G401.6 (cell line): ENCODE measurements around the gene VWA2.

Experiments
- FAIRE-seq: peaks from 2 replicates; lab custom pipeline; 2012; peaks lifted over from hg19 to GRCh38; lab: Jason Lieb, UNC

The VWA2 gene

DNA sequence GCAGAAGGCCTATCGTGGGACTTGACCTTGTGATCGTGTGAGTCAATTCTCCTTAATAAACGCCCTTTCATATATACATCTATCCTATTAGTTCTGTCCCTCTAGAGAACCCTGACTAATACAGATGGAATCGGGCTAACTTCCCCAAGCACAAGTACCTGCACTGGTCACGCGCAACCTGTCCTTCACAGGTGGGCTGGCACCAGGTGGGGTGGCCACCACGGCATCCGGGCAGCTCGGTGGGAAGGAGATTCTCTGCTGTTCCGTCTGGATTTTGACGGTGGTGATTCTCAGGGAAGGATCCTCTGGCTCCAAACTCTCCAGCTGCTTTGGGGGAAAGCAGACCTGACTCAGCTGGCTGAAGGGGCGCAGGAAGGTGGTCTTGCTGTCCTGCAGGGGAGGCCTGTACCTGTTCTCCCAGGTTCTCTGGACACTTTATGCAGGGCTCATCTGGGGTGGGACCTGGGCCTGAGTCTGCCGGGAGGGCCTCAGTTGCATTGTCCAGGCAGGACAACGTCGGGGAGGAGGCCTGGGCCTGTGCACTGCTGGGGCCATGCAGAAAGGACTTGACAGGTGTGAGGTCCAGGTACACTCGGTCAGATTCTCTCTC lies 61.1 kb downstream of the VWA2 start:
- FAIRE-seq, result no peak

DNA sequence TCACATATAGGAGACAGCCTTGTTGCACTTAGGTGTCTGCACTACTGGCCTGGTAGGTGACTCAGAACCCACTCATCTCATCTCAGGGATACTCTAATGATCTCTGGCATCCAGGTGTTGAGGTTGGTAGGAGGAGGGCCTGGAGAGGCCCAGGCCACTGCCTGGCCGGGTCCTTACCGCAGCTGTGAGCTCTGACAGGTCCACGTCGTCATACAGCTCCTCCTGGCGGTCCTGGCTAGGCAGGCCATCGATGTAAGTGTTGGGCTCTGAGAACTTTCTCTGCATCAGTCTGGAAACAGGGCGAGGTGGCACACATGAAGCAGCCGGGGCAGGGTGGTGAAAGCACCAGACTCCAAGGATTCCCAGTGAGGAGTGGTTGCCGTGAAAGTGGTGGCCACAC lies 62.1 kb downstream of the VWA2 start:
- FAIRE-seq, result no peak

DNA sequence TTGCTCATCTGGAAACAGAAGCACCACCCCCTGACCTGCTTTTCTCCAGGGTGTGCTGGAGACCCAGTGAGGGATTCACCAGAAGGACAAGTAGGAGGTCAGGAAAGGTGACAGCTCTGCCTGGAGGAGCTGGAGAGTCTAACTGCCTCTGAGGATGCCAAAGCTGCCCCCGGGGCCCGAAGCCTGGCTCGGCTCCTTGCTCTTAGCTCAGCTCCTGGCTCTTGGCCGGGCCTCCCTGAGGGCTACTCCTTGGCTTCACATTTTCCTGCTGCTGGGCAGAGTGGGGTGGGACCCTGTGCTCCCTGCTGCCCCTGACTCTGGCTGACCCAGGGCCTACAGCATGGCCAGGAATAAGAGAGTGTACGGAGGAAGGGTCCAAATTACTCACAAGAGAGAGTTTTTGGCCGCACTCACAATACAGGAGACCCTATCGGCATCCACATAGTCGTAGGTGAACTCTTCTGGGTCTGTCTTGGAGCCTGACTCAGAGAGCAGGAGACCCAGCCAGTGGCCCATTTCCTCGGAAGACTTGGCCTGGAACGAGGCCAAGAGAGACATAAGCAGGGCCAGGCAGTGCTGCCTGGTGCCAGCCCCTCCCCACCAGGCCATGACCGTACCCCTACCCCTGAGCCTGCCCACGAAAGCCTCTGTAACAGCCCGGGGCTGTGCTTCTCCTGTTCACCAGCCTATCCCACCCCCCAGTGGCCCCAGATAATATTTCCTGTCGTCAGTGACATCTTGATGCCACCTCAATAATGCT lies 63.1 kb downstream of the VWA2 start:
- FAIRE-seq, result no peak

DNA sequence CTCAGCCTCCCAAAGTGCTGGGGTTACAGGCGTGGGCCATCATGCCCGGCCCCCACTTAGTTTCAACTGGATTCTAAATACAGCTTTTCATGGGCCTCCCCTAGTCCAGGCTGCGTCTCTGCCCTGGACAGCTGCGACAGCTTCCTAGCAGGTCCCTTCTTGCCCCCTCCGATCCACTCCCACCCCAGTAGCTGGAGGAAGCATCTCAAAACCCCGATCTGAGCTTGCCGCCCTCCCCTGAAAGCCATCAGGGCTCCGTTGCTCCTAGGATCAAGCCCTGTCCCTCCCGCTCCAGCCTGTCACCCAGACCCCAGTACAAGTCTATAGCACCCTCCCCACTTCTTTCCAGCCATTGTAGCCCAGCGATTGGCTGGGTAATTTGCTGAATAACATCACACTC lies 64.5 kb downstream of the VWA2 start:
- FAIRE-seq, result no peak

DNA sequence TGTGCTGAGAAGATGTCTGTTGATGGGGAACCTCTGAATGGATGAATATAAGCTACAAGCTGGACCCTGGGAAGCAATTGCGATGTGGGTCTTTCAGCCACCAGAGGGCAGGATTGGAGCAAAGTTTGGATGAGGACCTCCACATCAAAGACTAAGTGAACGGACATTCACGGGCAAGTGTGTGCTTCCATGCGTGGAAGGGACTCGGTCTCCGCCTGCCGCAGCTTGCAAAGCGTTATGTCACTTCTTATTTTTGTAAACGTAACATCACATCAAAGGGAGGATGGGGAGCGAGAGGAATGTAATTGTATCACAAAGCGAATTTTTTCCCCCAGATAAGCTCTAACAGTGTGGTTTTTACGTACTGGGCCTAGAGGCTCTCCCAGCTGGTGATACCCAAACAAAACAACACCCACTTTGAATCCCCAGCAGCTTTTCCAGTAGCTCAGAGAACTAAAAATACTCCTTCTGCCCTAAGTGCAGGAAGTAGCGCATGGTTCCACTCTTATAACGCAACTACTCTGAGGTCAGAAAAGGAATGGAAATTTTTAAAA lies 65.0 kb downstream of the VWA2 start:
- FAIRE-seq, result no peak

DNA sequence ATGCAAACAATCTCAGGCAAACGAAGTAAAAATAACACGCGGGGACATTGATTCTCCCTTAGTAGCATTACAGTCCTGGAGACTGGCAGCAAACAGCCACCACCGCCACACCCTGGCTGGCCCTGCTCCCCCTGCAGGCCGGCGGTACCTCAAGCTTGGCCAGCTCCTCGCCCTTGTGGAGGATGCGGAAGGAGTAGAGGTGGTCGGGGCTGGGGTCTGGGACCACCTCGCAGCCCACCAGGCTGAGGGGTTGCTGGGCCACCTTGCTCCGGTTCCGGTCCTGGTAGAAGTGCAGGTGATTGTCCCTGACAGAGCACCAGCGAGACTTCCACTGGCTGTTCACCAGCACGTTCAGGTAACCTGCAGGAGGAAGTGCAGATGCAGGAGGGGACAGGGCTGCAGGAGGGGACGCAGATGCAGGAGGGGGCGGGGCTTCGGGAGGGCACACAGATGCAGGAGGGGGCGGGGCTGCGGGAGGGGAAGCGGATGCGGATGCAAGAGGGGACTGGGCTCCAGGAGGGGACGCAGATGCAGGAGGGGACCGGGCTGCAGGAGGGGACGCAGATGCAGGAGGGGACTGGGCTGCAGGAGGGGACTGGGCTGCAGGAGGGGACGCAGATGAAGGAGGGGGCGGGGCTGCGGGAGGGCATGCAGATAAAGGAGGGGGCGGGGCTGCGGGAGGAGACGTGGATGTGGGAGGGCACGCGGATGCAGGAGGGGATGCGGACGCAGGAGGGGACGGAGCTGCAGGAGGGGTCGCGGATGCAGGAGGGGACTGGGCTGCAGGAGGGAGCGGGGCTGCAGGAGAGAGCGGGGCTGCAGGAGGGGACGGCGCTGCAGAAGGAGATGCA lies 65.7 kb downstream of the VWA2 start:
- no peak for FAIRE-seq

DNA sequence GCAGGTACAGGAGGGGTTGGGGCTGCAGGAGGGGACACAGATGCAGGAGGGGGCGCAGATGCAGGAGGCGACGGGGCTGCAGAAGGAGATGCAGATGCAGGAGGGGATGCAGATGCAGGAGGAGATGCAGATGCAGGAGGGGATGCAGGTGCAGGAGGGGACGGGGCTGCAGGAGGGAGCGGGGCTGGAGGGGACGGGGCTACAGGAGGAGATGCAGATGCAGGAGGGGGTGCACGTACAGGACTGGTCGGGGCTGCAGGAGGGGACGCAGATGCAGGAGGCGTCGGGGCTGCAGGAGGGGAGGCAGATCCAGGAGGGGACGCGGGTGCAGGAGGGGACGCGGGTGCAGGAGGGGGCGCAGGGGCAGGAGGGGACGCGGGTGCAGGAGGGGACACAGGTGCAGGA lies 66.5 kb downstream of the VWA2 start:
- no peak for FAIRE-seq

DNA sequence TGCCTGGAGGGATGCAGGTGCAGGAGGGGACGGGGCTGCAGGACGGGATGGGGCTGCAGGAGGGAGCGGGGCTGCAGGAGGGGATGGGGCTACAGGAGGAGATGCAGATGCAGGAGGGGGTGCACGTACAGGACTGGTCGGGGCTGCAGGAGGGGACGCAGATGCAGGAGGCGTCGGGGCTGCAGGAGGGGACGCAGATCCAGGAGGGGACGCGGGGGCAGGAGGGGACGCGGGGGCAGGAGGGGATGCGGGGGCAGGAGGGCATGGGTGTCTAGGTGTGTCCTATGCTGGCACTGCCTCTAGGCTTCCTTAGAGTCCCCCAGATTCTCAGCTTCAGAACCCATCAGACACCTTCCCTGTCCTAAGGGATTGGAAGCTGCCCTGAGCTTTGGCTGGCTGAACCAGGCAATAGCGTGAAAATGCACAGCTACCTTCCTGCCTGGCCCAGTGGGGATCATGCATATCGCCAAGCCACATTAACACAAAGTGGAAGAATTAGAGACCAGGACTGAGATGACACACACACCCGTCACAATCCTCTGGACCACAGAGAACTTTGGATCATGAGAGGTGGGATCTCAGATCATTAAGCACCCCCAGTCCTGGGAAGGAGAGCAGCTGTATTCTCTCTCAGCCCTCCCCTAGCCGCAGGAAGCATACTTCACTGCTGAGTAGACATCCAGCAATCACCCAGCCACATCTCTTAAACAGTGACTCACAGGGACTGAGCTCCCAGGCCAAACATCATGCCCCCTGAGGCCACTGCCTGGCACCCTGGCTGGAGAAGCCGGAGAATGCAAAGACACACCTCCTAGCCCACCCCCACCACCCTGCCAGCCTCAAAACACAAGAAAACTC lies 67.3 kb downstream of the VWA2 start:
- no peak for FAIRE-seq

DNA sequence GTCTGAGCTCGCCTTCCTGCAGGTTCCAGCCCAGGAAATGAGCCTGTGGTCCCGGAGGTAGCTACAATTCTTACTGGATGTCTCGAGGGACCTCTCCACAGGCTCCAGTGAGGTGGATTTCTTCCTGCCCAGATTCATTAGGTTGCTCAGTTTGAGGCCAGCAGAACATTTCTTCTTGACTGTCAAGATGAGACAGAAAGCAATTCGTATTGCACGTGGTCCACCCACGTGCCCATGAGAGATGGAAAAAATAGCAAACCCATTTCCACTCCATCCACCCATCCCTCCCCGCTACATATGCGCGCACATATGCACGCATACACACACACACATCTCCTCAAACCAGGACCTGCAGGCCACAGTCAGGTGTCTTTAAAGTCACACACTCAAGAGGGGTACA lies 68.7 kb downstream of the VWA2 start:
- no peak for FAIRE-seq

DNA sequence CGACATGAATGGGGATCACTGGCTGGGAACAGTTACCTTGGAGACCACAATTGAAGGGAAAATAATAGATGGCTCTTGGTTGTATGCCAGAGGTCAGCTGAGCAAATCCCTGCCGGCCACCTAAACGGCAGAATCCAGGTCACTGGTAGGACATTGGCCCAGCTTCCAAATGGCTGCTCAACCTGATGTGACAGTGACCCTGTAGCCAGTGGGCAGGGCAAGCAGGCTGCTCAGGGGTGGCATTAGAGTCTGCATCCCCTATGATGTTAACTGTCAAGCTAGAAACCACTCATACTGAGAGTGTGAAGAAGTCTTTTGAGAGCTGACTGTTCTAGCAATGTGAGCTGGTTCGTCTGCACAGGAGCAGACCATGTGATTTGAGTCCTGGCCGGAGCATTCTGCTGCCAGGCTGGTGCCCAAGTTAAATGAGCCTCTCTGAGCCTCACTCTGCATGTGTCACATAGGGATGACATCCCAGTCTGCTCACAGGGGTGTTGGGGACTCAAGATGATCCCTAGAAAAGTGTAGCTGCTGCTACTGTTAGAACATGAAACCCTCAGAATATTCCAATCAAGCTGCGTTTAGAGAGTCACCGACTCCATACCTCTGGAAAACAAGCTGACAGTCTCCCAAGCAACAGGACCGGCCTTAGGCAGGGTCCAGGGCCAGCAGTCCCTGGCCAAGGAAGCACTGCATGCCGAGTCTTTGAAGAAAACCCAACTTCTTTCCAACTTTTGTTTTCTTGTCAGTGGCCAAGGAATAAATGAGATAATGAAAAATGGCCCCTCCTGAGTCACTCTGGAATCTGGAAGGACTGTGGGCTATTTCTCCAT lies 69.7 kb downstream of the VWA2 start:
- FAIRE-seq, result no peak

DNA sequence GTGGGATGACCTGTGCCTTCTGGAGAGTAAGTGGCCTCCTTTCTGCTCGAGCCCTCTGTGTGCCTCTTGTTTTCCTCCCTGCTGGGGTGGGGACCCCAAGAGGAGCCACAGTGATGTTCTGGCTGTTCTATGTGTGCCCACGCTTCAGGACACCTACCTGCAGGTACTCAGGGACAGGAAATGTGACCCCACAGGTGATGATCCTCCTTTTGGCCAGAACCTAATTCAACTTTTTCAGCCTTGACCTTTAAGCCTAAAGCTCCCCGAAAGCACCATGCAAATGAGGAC lies 70.3 kb downstream of the VWA2 start:
- no peak for FAIRE-seq

DNA sequence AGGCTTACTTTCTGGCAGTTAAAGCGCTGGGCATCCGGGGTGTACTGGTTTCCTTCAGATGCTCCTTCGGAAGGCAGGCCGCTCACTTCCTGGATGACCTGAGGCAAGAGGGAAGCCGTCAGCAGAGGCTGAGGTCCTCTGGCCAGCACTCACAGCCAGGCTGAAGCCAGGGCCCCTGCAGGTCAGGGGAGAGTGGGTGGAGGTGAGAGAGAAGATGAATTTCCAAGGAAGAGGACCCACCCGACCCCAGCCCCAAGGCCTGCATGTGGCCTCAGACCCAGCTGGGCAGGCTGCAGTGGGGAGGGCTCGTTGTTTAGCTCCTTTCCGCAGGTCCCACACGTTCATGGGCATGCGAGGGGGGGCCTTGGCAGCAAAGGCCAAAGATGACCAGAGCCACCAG lies 71.3 kb downstream of the VWA2 start:
- no peak for FAIRE-seq

DNA sequence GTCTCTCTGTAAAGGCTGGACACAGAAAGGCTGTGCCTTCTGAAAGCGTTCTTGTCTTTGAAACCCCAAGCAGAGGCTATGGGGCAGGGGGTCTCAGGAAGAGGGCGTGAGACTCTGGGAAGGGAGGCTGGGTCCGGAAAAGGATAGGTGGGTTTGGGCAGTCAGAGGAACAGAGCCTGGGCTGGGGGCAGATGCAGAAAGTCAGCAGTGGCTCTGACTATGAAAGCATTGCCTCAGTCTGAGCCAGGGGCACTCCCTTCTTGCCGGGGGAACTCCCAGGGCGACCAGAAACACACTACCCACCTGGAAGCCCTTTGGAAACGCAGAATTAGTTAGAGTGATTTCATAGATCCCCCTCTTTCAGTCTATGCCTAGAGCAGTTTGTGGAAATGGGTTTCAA lies 72.0 kb downstream of the VWA2 start:
- no peak for FAIRE-seq

DNA sequence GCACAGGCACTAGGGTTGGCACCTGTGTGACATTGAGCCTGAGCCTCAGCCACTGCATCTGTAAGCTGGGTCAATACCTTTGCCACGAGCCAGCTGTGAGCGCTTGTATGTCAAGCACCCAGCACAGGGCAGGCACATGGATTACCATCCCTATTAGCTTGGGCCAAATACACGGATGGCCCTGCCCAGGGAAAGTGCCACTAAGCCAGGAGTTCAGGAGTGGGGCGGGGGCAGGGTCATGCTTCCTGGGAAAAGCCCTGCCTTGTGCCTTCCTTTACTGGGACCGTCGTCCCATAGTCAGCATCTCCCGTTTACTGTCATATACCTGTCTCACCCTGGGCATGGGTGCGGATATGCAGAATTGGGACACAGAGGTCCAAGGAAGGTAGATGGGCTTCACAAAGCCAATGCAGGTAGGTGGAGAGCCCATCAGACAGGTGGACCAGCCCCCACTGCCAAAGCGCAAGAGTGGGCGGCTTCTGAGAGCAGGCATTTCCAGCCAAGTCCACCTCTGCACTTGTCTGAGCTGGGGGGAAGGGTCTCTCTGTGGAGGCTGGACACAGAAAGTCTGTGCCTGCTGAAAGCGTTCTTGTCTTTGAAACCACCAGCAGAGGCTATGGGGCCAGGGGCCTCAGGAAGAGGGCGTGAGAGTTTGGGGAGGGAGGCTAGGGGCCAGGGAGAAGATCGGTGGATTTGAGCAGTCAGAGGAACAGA lies 72.6 kb downstream of the VWA2 start:
- no peak for FAIRE-seq

DNA sequence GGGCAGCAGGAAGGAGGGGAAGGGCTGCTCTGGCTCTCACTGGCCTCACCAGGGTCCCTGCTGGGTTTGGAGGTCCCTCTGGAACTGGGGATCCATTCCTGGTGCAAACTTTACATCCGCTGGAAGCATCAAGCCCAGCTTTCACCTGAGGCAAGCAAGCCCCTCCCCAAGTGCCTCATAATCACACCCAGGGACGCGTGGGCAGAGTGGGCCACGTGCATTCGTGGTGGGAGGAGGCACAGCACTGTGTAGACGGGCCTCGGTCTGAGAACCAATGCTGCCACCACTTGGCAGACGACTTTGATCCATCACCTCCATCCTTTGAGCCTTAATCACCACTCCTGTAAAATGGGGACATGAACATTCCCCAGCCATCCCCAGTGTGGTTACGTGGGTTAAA lies 74.1 kb downstream of the VWA2 start:
- no peak for FAIRE-seq

DNA sequence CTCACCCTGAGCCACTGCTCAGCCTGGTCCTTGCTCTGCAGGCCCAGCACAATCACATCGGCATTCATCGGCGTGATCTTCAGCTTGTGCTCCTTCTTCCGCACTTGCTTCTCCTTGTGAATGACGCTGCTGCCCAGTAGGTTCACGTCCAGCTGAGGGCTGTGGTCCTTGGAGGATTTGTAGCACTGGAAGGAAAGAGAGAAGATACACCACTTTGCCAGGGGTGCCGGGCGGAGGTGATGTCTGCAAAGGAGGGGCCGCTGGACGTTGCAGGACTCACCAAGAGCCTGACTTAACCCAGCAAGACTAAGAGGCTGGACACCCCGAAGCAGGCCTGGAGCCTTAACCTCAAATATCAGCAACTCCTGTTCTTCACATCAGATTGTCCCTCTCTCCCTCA lies 74.8 kb downstream of the VWA2 start:
- FAIRE-seq, result no peak

DNA sequence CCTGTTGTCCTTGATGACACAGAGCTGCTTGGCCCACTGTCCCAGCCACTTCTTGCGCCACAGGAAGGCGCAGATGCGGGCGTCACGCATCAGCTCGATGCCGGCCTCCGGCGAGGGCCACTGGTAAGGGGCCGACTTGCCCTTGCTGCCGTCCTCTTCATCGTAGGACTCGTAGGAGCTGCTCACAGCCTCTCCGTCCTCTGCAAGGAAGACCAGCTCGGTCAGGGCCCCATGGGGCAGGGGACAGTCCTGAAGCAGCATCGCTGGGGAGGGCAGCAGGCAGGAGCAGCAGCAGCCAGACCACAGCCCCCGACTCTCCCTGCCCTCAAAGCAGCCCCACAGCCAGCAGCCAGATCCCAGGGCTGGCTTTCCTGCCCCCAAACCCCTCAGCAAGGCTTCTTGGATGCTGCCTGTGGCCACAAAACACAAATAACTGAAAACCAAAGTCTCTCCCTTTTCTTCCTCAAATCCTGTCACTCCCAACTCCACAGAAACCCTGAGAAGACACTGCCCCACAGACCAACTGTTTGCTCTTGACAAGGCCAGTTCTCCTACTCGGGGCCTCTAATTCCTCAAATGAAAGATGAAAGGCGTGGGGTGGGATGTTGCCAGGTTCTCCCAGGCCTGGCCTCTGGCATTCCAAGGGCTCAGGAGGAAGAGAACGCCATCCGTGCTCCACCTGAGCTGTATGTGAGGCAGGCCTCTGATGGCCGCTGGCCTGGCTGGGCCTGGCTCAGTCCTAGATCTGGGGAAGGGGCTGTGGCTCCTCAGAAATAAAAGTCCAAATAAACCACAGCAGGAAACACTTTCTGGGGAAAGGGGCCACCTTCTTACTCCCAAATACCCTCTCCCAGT lies 76.7 kb downstream of the VWA2 start:
- no peak for FAIRE-seq

DNA sequence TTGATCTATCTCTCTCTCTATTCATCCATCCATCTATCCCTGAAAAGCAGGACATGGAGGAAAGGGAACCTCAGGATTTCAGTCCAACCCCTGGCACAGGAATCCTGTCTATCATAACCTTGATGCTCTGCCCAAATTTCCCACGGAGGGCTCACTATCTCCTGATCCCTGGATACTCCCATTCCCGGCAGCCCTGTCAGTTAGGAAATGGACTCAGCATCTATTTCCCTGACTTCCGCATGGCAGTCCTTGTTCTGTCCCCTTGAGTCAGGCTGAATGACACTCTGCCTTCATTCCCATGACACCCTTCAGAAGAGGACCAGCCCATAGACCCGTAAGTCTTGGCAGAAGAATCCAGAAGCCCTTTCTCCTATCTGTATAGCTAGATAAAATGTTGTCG lies 77.7 kb downstream of the VWA2 start:
- FAIRE-seq, result no peak

DNA sequence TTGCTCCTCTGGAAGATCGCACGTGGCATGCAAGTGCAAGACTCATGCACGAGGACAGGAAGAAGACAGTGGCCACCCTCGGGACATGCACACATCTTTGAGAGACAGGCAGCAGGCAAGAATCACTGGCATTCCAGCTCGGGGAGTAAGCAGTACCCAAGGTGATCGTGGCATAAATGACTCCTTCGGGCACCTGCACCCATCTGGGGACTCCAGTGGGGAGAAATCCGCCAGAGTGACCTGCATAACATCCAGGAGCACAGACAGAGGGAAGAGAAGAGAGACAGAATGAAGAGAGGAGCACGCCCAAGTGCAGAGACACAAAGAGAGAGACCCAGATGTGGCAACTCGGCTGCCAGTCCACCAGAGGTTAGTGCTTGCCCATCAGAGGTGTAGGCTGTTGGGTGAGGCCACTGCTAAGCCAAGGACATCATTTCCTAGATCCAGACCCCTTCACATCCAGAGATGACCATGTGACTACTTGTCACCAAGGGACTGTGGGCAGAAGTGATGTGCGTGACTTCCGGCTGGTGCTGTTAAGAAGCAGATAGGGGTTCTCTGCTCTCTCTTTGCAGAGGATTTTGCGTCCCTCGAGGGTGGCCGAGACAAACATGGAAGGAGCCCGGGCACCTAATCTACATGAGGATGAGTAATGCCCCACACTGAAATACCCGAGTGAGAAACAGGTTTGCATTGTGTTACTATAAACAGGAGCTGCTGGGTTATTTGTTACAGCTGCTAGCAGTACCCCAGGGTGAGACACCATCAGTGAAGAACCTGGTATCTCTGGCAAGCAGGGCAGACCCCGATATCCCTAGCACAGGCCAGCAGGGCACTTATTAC lies 80.6 kb downstream of the VWA2 start:
- no peak for FAIRE-seq
